OCI-LY7 (cell line): ENCODE data around the gene ACADSB. TPM values are rescaled to one million over a fixed set of nuclear protein-coding genes. Genes with fewer than 3 reads are reported as not detected.
A peak's percentile ranks its signal among the peaks of the same experiment; 100 is the strongest.

ENCODE experiments used
- BruUV-seq: library from RNA; stranded (reverse); fragments of 400-500 nt; replicated peaks from 2 replicates; lab custom pipeline; 2021; lab: Mats Ljungman, UMichigan
- CTCF ChIA-PET: fragments of 300-600 bp; sonication (Branson Sonifier 250); formaldehyde crosslinking; loops from one replicate; lab custom pipeline; 2022; ENCODE audit warnings: antibody characterized with exemption; ENCODE audit not compliant: unreplicated experiment; lab: Charles Lee
- POLR2A ChIA-PET: fragments of 300-600 bp; sonication (Branson Sonifier 250); formaldehyde crosslinking; loops from one replicate; lab custom pipeline; 2022; ENCODE audit warnings: antibody characterized with exemption; lab: Charles Lee
- DNase-seq: peaks from one replicate; pipeline ENCODE4 v3.0.0-alpha.2; 2015; ENCODE audit warnings: low spot score
- H2AFZ ChIP-seq: fragments of 200-600 bp; sonication (generic), shearing (Covaris generic); 2 replicates; pipeline ENCODE4 v1.6.1; 2014; ENCODE audit warnings: mild to moderate bottlenecking, antibody characterized with exemption, low read length, moderate library complexity
- H3K27ac ChIP-seq: fragments of 200-600 bp; sonication (generic); 2 replicates; pipeline ENCODE4 v1.5.1; 2014; ENCODE audit warnings: mixed run types, low read depth, mild to moderate bottlenecking, moderate library complexity, low read length, inconsistent platforms; ENCODE audit not compliant: poor library complexity, severe bottlenecking
- H3K36me3 ChIP-seq: fragments of 200-600 bp; sonication (generic); 2 replicates; pipeline ENCODE4 v1.6.1; 2014; ENCODE audit warnings: mild to moderate bottlenecking, antibody characterized with exemption, low read length, moderate library complexity, mixed read lengths; ENCODE audit not compliant: insufficient read depth
- H3K4me1 ChIP-seq: fragments of 200-600 bp; sonication (generic); 2 replicates; pipeline ENCODE4 v1.5.1; 2014; ENCODE audit warnings: mild to moderate bottlenecking, low read length; ENCODE audit not compliant: insufficient read depth, poor library complexity, severe bottlenecking
- H3K4me2 ChIP-seq: fragments of 200-600 bp; sonication (generic); 2 replicates; pipeline ENCODE4 v1.6.1; 2014; ENCODE audit warnings: mild to moderate bottlenecking, low read length
- H3K4me3 ChIP-seq: fragments of 200-600 bp; sonication (generic); 2 replicates; pipeline ENCODE4 v1.5.1; 2014; ENCODE audit warnings: mild to moderate bottlenecking, low read depth, low read length; ENCODE audit not compliant: poor library complexity, severe bottlenecking
- H3K79me2 ChIP-seq: fragments of 200-600 bp; sonication (generic); 2 replicates; pipeline ENCODE4 v1.6.1; 2016; ENCODE audit warnings: low read depth, mild to moderate bottlenecking, low read length, moderate library complexity, mixed read lengths; ENCODE audit not compliant: insufficient read depth
- H3K9me2 ChIP-seq: fragments of 200-600 bp; sonication (generic); 2 replicates; pipeline ENCODE4 v1.6.1; 2016; ENCODE audit warnings: mild to moderate bottlenecking, low read length, mixed read lengths; ENCODE audit not compliant: insufficient read depth
- H3K9me3 ChIP-seq: fragments of 200-600 bp; sonication (generic); 2 replicates; pipeline ENCODE4 v1.6.1; 2014; ENCODE audit warnings: mild to moderate bottlenecking, mixed run types, low read length, mixed read lengths
- H4K20me1 ChIP-seq: fragments of 200-600 bp; sonication (generic); 2 replicates; pipeline ENCODE4 v1.6.1; 2014; ENCODE audit warnings: mild to moderate bottlenecking, antibody characterized with exemption, low read length, moderate library complexity, mixed read lengths; ENCODE audit not compliant: insufficient read depth
- CTCF ChIP-seq: fragments of 200-600 bp; sonication (generic); conservative IDR thresholded peaks from 2 replicates; pipeline ENCODE4 v1.5.1; 2014; ENCODE audit warnings: mild to moderate bottlenecking, antibody characterized with exemption, low read length, moderate library complexity, mixed read lengths
- EZH2phosphoT487 ChIP-seq: fragments of 200-600 bp; sonication (generic); IDR thresholded peaks from 2 replicates; pipeline ENCODE4 v1.6.1; 2018; ENCODE audit warnings: low read depth, borderline replicate concordance, mild to moderate bottlenecking, mixed run types, antibody characterized with exemption, low read length, moderate library complexity, mixed read lengths
- intact Hi-C: fragments of 100-400 bp; cut with micrococcal nuclease; formaldehyde crosslinking; loops from one replicate; pipeline ENCODE4 v1.10.0; 2022; ENCODE audit not compliant: unreplicated experiment
- total RNA-seq, 2 experiments: library from RNA; depleted of rRNA in 1 of 2; stranded (reverse); fragments of >200 nt in 1 of 2; shearing (Covaris generic) in 1 of 2; gene quantifications; 2 replicates each; pipeline ENCODE4 v1.2.3, GENCODE V29; 2014 to 2022

Gene ACADSB
- total RNA-seq, 2 experiments from 2014 or later: 3.7 to 14.7 TPM

GRCh38 chr10:123044391-123044790, 35.6 kb downstream of the ACADSB start:
- Histone ChIP-seq H4K20me1 (no peaks in the 10 kb centered on the region), H3K4me3 (no peak overlapping the region), H3K36me3 (no peaks in the 10 kb centered on the region), H2AFZ (no peak overlapping the region), H3K4me2 (no peak overlapping the region), H3K4me1 (no peaks in the 10 kb centered on the region), H3K9me2 (no peaks in the 10 kb centered on the region), H3K27ac (no peak overlapping the region), H3K79me2 (no peaks in the 10 kb centered on the region), H3K9me3 (no peaks in the 10 kb centered on the region)
- intact Hi-C loops: loop anchor here (5.0 to 10.0 kb wide), 3 partner anchors 88 to 920 kb away; no protein-coding TSS in a partner anchor
- BruUV-seq: no TSS peak
- CTCF ChIA-PET: no interaction called here
- DNase-seq: no peak
- POLR2A ChIA-PET: no interaction called here
- TF ChIP-seq EZH2phosphoT487 (no peak), CTCF (peak; percentile 41)

GRCh38 chr10:123045961-123046731, 37.3 kb downstream of the ACADSB start:
- Histone ChIP-seq H3K79me2 (no peaks in the 10 kb centered on the region), H3K4me3 (no peak overlapping the region), H3K4me2 (no peak overlapping the region), H4K20me1 (no peaks in the 10 kb centered on the region), H3K9me2 (no peaks in the 10 kb centered on the region), H3K9me3 (no peaks in the 10 kb centered on the region), H3K36me3 (no peaks in the 10 kb centered on the region), H3K27ac (no peak overlapping the region), H2AFZ (no peak overlapping the region), H3K4me1 (no peaks in the 10 kb centered on the region)
- no peak for TF ChIP-seq EZH2phosphoT487
- TF ChIP-seq CTCF: no peak
- BruUV-seq: no TSS peak
- DNase-seq: no peak
- ChIA-PET CTCF (no interaction called here), POLR2A (interaction anchor here (1.1 kb wide), 1 partner anchor 17 kb away, joined by 3 read pairs; no protein-coding TSS in a partner anchor)
- intact Hi-C loops: loop anchor here (10.0 kb wide), 2 partner anchors 339 to 919 kb away; no protein-coding TSS in a partner anchor

GRCh38 chr10:123057968-123058367, 49.2 kb downstream of the ACADSB start:
- no TSS peak for BruUV-seq
- ChIA-PET CTCF (no interaction called here), POLR2A (no interaction called here)
- no peak for DNase-seq
- Histone ChIP-seq H3K79me2 (no peaks in the 10 kb centered on the region), H2AFZ (no peak overlapping the region), H3K4me2 (no peak overlapping the region), H3K9me3 (no peaks in the 10 kb centered on the region), H3K4me1 (no peaks in the 10 kb centered on the region), H4K20me1 (no peaks in the 10 kb centered on the region), H3K36me3 (0 out of 2 replicates have a peak, but pooled peaks cover 8% of the 10 kb centered on the region), H3K9me2 (no peaks in the 10 kb centered on the region), H3K27ac (no peak overlapping the region), H3K4me3 (no peak overlapping the region)
- no peak for TF ChIP-seq CTCF
- no peak for TF ChIP-seq EZH2phosphoT487
- intact Hi-C loops: no loop called here
